Omental fat pad (tissue), 4 donors: ENCODE measurements around the gene MAGI2. TPM values are rescaled to one million over a fixed set of nuclear protein-coding genes. Genes with fewer than 3 reads are reported as not detected.

Experiments
- ATAC-seq: fragments of 150-250 bp; one replicate; pipeline ENCODE4 v1.9.1; 2016; ENCODE audit warnings: mild to moderate bottlenecking, moderate library complexity; ENCODE audit not compliant: low FRiP score
- DNase-seq: peaks from one replicate; pipeline ENCODE4 v3.0.0-alpha.2; 2019; ENCODE audit warnings: low spot score
- total RNA-seq, 4 donors: library from RNA; depleted of rRNA; stranded (reverse); fragments of >200 nt; gene quantifications; one replicate each; pipeline ENCODE4 v1.1.0, GENCODE V29; 2016
- TF ChIP-seq, protein P1 (sequence below), 3 donors: fragments of 450-650 bp; IDR thresholded peaks; one replicate each; pipeline ENCODE4 v1.5.1; 2016 to 2017; ENCODE audit warnings: antibody characterized with exemption in 3 of 3, mild to moderate bottlenecking in 3 of 3, moderate library complexity in 2 of 3

Gene MAGI2
- total RNA-seq, 4 donors from 2014 or later, result 9.3 to 20.6 (median 13.2) TPM

DNA sequence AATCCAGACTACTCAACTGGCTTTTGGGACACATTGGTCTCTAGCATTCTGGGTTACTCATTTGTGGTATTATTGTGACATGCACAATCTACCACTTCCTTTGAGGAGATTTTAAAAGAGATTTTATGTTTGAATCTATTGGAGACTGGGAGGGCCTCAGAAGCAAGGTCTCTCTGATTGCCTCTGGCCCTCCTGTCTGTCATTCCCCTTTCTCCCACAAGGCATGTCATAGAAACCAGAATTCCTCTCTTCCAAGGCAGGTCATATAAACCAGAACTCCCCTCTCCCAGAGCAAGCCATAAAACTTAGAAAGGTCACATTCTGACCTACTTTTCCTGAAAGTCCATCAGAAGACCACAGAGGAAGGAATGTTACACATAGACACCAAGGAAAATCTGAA, 877.2 kb downstream of the MAGI2 start:
- ATAC-seq (no peak), DNase-seq (no peak)
- TF ChIP-seq, protein P1, sequence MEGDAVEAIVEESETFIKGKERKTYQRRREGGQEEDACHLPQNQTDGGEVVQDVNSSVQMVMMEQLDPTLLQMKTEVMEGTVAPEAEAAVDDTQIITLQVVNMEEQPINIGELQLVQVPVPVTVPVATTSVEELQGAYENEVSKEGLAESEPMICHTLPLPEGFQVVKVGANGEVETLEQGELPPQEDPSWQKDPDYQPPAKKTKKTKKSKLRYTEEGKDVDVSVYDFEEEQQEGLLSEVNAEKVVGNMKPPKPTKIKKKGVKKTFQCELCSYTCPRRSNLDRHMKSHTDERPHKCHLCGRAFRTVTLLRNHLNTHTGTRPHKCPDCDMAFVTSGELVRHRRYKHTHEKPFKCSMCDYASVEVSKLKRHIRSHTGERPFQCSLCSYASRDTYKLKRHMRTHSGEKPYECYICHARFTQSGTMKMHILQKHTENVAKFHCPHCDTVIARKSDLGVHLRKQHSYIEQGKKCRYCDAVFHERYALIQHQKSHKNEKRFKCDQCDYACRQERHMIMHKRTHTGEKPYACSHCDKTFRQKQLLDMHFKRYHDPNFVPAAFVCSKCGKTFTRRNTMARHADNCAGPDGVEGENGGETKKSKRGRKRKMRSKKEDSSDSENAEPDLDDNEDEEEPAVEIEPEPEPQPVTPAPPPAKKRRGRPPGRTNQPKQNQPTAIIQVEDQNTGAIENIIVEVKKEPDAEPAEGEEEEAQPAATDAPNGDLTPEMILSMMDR (IDR thresholded peaks at IDR 0.05), result no peak

DNA sequence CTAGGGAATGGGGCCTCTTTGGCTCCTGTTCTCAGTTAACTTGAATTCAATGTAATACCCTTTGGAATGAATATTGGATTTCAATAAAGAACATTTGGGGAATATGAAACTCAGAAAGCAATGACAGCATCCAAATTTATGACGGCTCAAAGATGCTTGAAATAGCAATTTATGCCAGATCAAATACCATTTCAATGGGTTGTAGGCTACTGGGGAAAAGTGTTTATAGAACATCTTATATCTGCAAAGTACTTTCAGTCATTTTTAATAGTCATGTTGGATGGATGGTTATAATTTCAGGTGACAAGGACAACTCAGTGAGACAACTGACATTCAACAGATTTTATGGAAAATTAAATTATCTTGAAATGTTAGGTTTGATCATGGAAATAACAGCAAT, 882.2 kb downstream of the MAGI2 start:
- DNase-seq, result no peak
- ATAC-seq, result no peak
- TF ChIP-seq, protein P1 (IDR thresholded peaks at IDR 0.05), result no peak

DNA sequence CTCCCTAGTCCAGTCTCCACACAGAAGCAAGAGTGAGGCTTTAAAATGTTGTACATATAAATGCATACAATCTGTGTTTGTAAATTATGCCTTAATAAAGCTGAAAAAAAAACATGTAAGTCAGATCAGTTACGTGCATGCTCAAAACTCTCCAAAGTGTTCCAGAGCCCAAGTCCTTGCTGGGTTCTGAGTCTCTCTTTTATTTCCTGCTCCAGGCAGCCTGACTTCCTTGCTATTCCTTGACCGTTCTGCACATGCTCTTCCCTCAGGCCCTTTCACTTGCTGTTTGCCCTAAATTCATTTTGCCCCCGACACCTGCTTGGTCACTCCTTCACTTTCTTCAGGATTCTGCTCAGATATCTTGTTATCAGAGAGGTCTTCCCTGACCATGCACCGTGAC, 884.8 kb downstream of the MAGI2 start:
- TF ChIP-seq, protein P1 (IDR thresholded peaks at IDR 0.05), result no peak
- DNase-seq (no peak), ATAC-seq (no peak)

DNA sequence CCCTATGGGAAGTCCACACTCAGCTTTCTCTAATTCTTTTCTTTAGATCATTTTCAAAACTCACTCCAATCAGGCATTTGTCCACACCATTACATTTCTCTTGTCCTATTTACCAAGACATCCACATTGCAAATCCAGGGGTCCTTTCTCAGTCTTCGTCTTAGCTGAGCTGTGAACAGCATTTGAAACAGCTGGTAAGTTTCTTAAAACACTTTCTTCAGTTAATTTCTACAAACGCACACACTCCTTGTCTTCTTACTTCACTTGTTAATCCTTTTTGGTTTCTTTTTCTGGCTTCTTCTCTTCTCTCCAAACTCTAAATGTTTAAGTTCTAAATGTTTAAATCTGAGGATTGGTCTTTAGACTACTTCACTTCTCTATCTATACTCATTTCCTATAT, 885.6 kb downstream of the MAGI2 start:
- TF ChIP-seq, protein P1 (IDR thresholded peaks at IDR 0.05), result no peak
- no peak for DNase-seq
- ATAC-seq, result no peak

DNA sequence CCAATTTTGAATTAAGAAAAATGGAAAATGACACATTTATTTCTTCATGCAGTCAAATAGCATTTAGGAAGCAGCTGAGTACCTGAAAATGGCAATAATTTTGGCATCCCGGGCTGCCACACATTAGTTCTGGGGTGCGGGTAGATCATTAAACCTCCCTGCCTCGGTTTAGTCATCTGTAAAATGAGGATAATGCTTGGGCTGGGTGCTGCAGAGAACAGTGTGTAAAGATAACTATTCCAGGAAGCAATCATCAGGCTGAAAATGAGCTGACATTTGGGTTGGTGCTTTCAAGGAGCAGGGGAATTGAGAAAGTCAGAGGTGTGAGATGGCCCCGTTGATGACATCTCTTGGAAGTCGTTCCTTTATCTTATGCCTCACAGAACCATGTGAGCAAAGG, 887.7 kb downstream of the MAGI2 start:
- no peak for ATAC-seq
- no peak for DNase-seq
- TF ChIP-seq, protein P1 (IDR thresholded peaks at IDR 0.05), result no peak

DNA sequence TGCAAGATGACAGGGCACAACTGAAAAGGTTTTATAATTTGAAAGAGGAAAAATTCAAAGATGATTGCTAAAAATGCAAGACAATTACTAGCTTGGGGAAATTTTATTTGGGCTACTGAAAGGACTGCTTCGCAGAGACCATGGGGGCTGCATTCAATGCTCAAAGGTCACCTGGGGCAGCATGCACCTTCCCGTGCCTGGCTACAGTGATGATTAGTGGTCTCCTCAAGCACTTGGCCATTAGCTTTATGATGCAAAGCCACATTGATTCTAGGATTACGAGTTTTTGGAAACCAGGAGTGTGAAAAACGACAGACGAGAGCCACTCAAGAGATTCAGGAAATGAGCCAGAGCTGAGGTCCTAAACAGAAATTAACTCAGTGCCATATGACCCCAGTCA, 890.3 kb downstream of the MAGI2 start:
- TF ChIP-seq, protein P1 (IDR thresholded peaks at IDR 0.05), result no peak
- ATAC-seq, result no peak
- no peak for DNase-seq

DNA sequence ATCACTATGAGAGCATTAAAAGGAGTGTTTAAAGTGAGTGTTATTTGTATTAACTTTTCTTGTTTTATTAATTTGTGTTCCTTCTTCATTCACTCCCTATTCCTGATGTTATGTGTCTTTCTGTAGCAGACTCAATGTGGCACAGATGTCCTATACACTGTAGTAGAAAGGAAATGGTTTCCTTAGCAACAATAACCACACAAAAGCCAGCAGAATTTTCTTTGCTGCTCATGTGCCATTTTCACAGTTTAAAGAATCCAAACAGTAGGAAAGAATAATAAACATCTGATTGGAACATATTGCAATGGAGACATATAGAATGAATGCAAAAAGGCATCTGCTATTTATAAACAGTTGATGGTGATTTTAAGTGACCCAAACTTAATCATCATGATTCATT, 891.3 kb downstream of the MAGI2 start:
- DNase-seq (no peak), ATAC-seq (no peak)
- TF ChIP-seq, protein P1 (IDR thresholded peaks at IDR 0.05), result no peak
